OCI-LY7 (cell line): ENCODE results near the gene LYRM4. TPM values are rescaled to one million over a fixed set of nuclear protein-coding genes. Genes with fewer than 3 reads are reported as not detected.
A peak's percentile ranks its signal among the peaks of the same experiment; 100 is the strongest.

Experiments
- BruUV-seq: library from RNA; stranded (reverse); fragments of 400-500 nt; replicated peaks from 2 replicates; lab custom pipeline; 2021; lab: Mats Ljungman, UMichigan
- CTCF ChIA-PET: fragments of 300-600 bp; sonication (Branson Sonifier 250); formaldehyde crosslinking; loops from one replicate; lab custom pipeline; 2022; ENCODE audit warnings: antibody characterized with exemption; ENCODE audit not compliant: unreplicated experiment; lab: Charles Lee
- POLR2A ChIA-PET: fragments of 300-600 bp; sonication (Branson Sonifier 250); formaldehyde crosslinking; loops from one replicate; lab custom pipeline; 2022; ENCODE audit warnings: antibody characterized with exemption; lab: Charles Lee
- DNase-seq: peaks from one replicate; pipeline ENCODE4 v3.0.0-alpha.2; 2015; ENCODE audit warnings: low spot score
- H2AFZ ChIP-seq: fragments of 200-600 bp; sonication (generic), shearing (Covaris generic); 2 replicates; pipeline ENCODE4 v1.6.1; 2014; ENCODE audit warnings: mild to moderate bottlenecking, antibody characterized with exemption, low read length, moderate library complexity
- H3K27ac ChIP-seq: fragments of 200-600 bp; sonication (generic); 2 replicates; pipeline ENCODE4 v1.5.1; 2014; ENCODE audit warnings: mixed run types, low read depth, mild to moderate bottlenecking, moderate library complexity, low read length, inconsistent platforms; ENCODE audit not compliant: poor library complexity, severe bottlenecking
- H3K36me3 ChIP-seq: fragments of 200-600 bp; sonication (generic); 2 replicates; pipeline ENCODE4 v1.6.1; 2014; ENCODE audit warnings: mild to moderate bottlenecking, antibody characterized with exemption, low read length, moderate library complexity, mixed read lengths; ENCODE audit not compliant: insufficient read depth
- H3K4me1 ChIP-seq: fragments of 200-600 bp; sonication (generic); 2 replicates; pipeline ENCODE4 v1.5.1; 2014; ENCODE audit warnings: mild to moderate bottlenecking, low read length; ENCODE audit not compliant: insufficient read depth, poor library complexity, severe bottlenecking
- H3K4me2 ChIP-seq: fragments of 200-600 bp; sonication (generic); 2 replicates; pipeline ENCODE4 v1.6.1; 2014; ENCODE audit warnings: mild to moderate bottlenecking, low read length
- H3K4me3 ChIP-seq: fragments of 200-600 bp; sonication (generic); 2 replicates; pipeline ENCODE4 v1.5.1; 2014; ENCODE audit warnings: mild to moderate bottlenecking, low read depth, low read length; ENCODE audit not compliant: poor library complexity, severe bottlenecking
- H3K79me2 ChIP-seq: fragments of 200-600 bp; sonication (generic); 2 replicates; pipeline ENCODE4 v1.6.1; 2016; ENCODE audit warnings: low read depth, mild to moderate bottlenecking, low read length, moderate library complexity, mixed read lengths; ENCODE audit not compliant: insufficient read depth
- H3K9me2 ChIP-seq: fragments of 200-600 bp; sonication (generic); 2 replicates; pipeline ENCODE4 v1.6.1; 2016; ENCODE audit warnings: mild to moderate bottlenecking, low read length, mixed read lengths; ENCODE audit not compliant: insufficient read depth
- H3K9me3 ChIP-seq: fragments of 200-600 bp; sonication (generic); 2 replicates; pipeline ENCODE4 v1.6.1; 2014; ENCODE audit warnings: mild to moderate bottlenecking, mixed run types, low read length, mixed read lengths
- H4K20me1 ChIP-seq: fragments of 200-600 bp; sonication (generic); 2 replicates; pipeline ENCODE4 v1.6.1; 2014; ENCODE audit warnings: mild to moderate bottlenecking, antibody characterized with exemption, low read length, moderate library complexity, mixed read lengths; ENCODE audit not compliant: insufficient read depth
- EZH2phosphoT487 ChIP-seq: fragments of 200-600 bp; sonication (generic); IDR thresholded peaks from 2 replicates; pipeline ENCODE4 v1.6.1; 2018; ENCODE audit warnings: low read depth, borderline replicate concordance, mild to moderate bottlenecking, mixed run types, antibody characterized with exemption, low read length, moderate library complexity, mixed read lengths
- intact Hi-C: fragments of 100-400 bp; cut with micrococcal nuclease; formaldehyde crosslinking; loops from one replicate; pipeline ENCODE4 v1.10.0; 2022; ENCODE audit not compliant: unreplicated experiment
- total RNA-seq, 2 experiments: library from RNA; depleted of rRNA in 1 of 2; stranded (reverse); fragments of >200 nt in 1 of 2; shearing (Covaris generic) in 1 of 2; gene quantifications; 2 replicates each; pipeline ENCODE4 v1.2.3, GENCODE V29; 2014 to 2022
- TF ChIP-seq, protein P1 (sequence below): fragments of 200-600 bp; sonication (generic); conservative IDR thresholded peaks from 2 replicates; pipeline ENCODE4 v1.5.1; 2014; ENCODE audit warnings: mild to moderate bottlenecking, antibody characterized with exemption, low read length, moderate library complexity, mixed read lengths

Gene LYRM4
- total RNA-seq, 2 experiments from 2014 or later, result 19.6 to 34.3 TPM

GRCh38 chr6:5115168-5115567 lies 145.6 kb downstream of the LYRM4 start:
- no peak overlapping the region for H3K4me2 ChIP-seq
- no peaks in the 10 kb centered on the region for H3K9me2 ChIP-seq
- no peak overlapping the region for H3K4me3 ChIP-seq
- no peaks in the 10 kb centered on the region; the same call in 1 of the 2 replicates for H3K36me3 ChIP-seq
- intact Hi-C loops, result no loop called here
- TF ChIP-seq, protein P1, sequence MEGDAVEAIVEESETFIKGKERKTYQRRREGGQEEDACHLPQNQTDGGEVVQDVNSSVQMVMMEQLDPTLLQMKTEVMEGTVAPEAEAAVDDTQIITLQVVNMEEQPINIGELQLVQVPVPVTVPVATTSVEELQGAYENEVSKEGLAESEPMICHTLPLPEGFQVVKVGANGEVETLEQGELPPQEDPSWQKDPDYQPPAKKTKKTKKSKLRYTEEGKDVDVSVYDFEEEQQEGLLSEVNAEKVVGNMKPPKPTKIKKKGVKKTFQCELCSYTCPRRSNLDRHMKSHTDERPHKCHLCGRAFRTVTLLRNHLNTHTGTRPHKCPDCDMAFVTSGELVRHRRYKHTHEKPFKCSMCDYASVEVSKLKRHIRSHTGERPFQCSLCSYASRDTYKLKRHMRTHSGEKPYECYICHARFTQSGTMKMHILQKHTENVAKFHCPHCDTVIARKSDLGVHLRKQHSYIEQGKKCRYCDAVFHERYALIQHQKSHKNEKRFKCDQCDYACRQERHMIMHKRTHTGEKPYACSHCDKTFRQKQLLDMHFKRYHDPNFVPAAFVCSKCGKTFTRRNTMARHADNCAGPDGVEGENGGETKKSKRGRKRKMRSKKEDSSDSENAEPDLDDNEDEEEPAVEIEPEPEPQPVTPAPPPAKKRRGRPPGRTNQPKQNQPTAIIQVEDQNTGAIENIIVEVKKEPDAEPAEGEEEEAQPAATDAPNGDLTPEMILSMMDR, result 0 out of 2 replicates have a peak, but pooled peaks have one; percentile 17
- no peak for TF ChIP-seq EZH2phosphoT487
- CTCF ChIA-PET, result no interaction called here
- POLR2A ChIA-PET, result interaction anchor here (1.0 kb wide), 1 partner anchor 17 kb away, joined by 3 read pairs; no protein-coding TSS in a partner anchor
- no peaks in the 10 kb centered on the region for H4K20me1 ChIP-seq
- BruUV-seq, result no TSS peak
- no peaks in the 10 kb centered on the region for H3K79me2 ChIP-seq
- no peak overlapping the region for H3K27ac ChIP-seq
- no peak for DNase-seq
- H3K4me1 ChIP-seq, result no peaks in the 10 kb centered on the region
- H2AFZ ChIP-seq, result no peak overlapping the region
- no peaks in the 10 kb centered on the region for H3K9me3 ChIP-seq

- Histone ChIP-seq H3K36me3 (no peaks in the 10 kb centered on the region; the same call in 1 of the 2 replicates), H3K4me1 (no peaks in the 10 kb centered on the region), H4K20me1 (no peaks in the 10 kb centered on the region), H3K9me2 (no peaks in the 10 kb centered on the region), H3K4me2 (no peak overlapping the region), H3K79me2 (no peaks in the 10 kb centered on the region), H3K4me3 (no peak overlapping the region), H3K27ac (no peak overlapping the region), H3K9me3 (no peaks in the 10 kb centered on the region), H2AFZ (no peak overlapping the region)
- no TSS peak for BruUV-seq
- CTCF ChIA-PET, result no interaction called here
- TF ChIP-seq, protein P1, result no peak
- TF ChIP-seq EZH2phosphoT487, result no peak
- POLR2A ChIA-PET, result no interaction called here
- no peak for DNase-seq
- intact Hi-C loops, result no loop called here
Observed at GRCh38 chr6:5113096-5113495, 147.7 kb downstream of the LYRM4 start.

- no peaks in the 10 kb centered on the region for H3K9me3 ChIP-seq
- no peak for DNase-seq
- intact Hi-C loops, result no loop called here
- POLR2A ChIA-PET, result no interaction called here
- no peak overlapping the region for H2AFZ ChIP-seq
- BruUV-seq, result no TSS peak
- no peak for TF ChIP-seq EZH2phosphoT487
- TF ChIP-seq, protein P1, result no peak
- no peaks in the 10 kb centered on the region for H4K20me1 ChIP-seq
- no peak overlapping the region for H3K4me2 ChIP-seq
- H3K4me1 ChIP-seq, result no peaks in the 10 kb centered on the region
- CTCF ChIA-PET, result no interaction called here
- H3K4me3 ChIP-seq, result no peak overlapping the region
- no peaks in the 10 kb centered on the region; the same call in 1 of the 2 replicates for H3K36me3 ChIP-seq
- H3K9me2 ChIP-seq, result no peaks in the 10 kb centered on the region
- no peaks in the 10 kb centered on the region for H3K79me2 ChIP-seq
- no peak overlapping the region for H3K27ac ChIP-seq
Observed at GRCh38 chr6:5112066-5112799, 148.5 kb downstream of the LYRM4 start.
